Activated CD8-positive, alpha-beta T cell treated with anti-CD3 and anti-CD28 coated beads for 36 hours (primary cell): ENCODE results near the gene MACROD2. TPM values are rescaled to one million over a fixed set of nuclear protein-coding genes. Genes with fewer than 3 reads are reported as not detected.

Source experiments
- ATAC-seq: fragments of 200-7000 bp; cut with Tn5 transposase; one replicate; pipeline ENCODE4 v1.10.0; 2021; ENCODE audit warnings: mild to moderate bottlenecking, moderate library complexity
- CTCF ChIA-PET: fragments of 350-600 bp; sonication (Branson Sonifier 250); formaldehyde crosslinking; loops from one replicate; lab custom pipeline; 2021; ENCODE audit warnings: antibody characterized with exemption; lab: Charles Lee
- POLR2A ChIA-PET: fragments of 350-600 bp; sonication (Branson Sonifier 250); formaldehyde crosslinking; loops from one replicate; lab custom pipeline; 2021; ENCODE audit warnings: antibody characterized with exemption; lab: Charles Lee
- DNase-seq: peaks from one replicate; pipeline ENCODE4 v3.0.0-alpha.2; 2020
- H3K27ac Mint-ChIP-seq: one replicate; pipeline ENCODE4 v1.8.0; 2021; ENCODE audit warnings: mild to moderate bottlenecking, mixed read lengths
- H3K27me3 Mint-ChIP-seq: one replicate; pipeline ENCODE4 v1.8.0; 2021; ENCODE audit warnings: mixed read lengths
- H3K36me3 Mint-ChIP-seq: one replicate; pipeline ENCODE4 v1.8.0; 2021; ENCODE audit warnings: low read depth, mixed read lengths
- H3K4me1 Mint-ChIP-seq: one replicate; pipeline ENCODE4 v1.8.0; 2021; ENCODE audit warnings: low read depth, mixed read lengths
- H3K4me3 Mint-ChIP-seq: one replicate; pipeline ENCODE4 v1.8.0; 2021; ENCODE audit warnings: mild to moderate bottlenecking, moderate library complexity, mixed read lengths
- H3K9me3 Mint-ChIP-seq: one replicate; pipeline ENCODE4 v1.8.0; 2021; ENCODE audit warnings: mixed read lengths
- intact Hi-C: fragments of 100-400 bp; cut with micrococcal nuclease; formaldehyde crosslinking; loops from one replicate; pipeline ENCODE4 v1.10.0; 2022
- total RNA-seq, 2 experiments: library from RNA; stranded (reverse); gene quantifications; one replicate each; pipeline ENCODE4 v1.2.3, GENCODE V29; 2021
- TF ChIP-seq, protein P1 (sequence below): fragments of 200-600 bp; IDR thresholded peaks from one replicate; pipeline ENCODE4 v1.8.0; 2022; ENCODE audit warnings: antibody characterized with exemption, mild to moderate bottlenecking

The MACROD2 gene
- total RNA-seq, 2 experiments from 2014 or later: not detected

DNA sequence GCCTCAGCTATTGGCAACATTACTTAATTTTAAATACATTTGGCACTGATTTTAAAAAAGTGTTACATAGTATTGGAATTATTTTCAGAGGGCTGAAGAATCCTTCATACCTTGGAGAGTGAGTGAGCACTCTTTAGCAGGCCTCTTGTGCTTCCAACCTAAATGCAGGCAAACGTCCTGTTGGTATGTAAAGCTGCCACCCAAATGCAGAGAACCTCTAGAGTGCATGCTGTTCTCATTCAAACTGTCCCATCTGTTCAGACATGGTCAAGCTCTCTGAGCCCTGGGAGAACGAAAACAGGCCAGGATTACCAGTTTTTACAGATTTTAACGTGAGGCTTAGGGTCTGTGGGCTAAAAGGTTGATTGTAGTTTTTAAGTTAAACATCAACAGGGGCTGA, 720.1 kb downstream of the MACROD2 start:
- ChIA-PET CTCF (no interaction called here), POLR2A (no interaction called here)
- no peak for DNase-seq
- no peaks in the 10 kb centered on the region for H3K27me3 Mint-ChIP-seq
- H3K36me3 Mint-ChIP-seq: no peaks in the 10 kb centered on the region
- H3K4me3 Mint-ChIP-seq: no peak overlapping the region
- H3K9me3 Mint-ChIP-seq: peaks cover 2% of the 10 kb centered on the region
- TF ChIP-seq, protein P1, sequence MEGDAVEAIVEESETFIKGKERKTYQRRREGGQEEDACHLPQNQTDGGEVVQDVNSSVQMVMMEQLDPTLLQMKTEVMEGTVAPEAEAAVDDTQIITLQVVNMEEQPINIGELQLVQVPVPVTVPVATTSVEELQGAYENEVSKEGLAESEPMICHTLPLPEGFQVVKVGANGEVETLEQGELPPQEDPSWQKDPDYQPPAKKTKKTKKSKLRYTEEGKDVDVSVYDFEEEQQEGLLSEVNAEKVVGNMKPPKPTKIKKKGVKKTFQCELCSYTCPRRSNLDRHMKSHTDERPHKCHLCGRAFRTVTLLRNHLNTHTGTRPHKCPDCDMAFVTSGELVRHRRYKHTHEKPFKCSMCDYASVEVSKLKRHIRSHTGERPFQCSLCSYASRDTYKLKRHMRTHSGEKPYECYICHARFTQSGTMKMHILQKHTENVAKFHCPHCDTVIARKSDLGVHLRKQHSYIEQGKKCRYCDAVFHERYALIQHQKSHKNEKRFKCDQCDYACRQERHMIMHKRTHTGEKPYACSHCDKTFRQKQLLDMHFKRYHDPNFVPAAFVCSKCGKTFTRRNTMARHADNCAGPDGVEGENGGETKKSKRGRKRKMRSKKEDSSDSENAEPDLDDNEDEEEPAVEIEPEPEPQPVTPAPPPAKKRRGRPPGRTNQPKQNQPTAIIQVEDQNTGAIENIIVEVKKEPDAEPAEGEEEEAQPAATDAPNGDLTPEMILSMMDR: no peak
- H3K27ac Mint-ChIP-seq: no peak overlapping the region
- intact Hi-C loops: no loop called here
- no peak for ATAC-seq
- no peaks in the 10 kb centered on the region for H3K4me1 Mint-ChIP-seq

GRCh38 chr20:14716351-14716801, 721.1 kb downstream of the MACROD2 start:
- Mint-ChIP-seq H3K4me3 (no peak overlapping the region), H3K27me3 (no peaks in the 10 kb centered on the region), H3K36me3 (no peaks in the 10 kb centered on the region), H3K9me3 (peaks cover 2% of the 10 kb centered on the region), H3K27ac (no peak overlapping the region), H3K4me1 (no peaks in the 10 kb centered on the region)
- ATAC-seq (no peak), DNase-seq (no peak)
- ChIA-PET CTCF (no interaction called here), POLR2A (no interaction called here)
- TF ChIP-seq, protein P1: no peak
- intact Hi-C loops: no loop called here

DNA sequence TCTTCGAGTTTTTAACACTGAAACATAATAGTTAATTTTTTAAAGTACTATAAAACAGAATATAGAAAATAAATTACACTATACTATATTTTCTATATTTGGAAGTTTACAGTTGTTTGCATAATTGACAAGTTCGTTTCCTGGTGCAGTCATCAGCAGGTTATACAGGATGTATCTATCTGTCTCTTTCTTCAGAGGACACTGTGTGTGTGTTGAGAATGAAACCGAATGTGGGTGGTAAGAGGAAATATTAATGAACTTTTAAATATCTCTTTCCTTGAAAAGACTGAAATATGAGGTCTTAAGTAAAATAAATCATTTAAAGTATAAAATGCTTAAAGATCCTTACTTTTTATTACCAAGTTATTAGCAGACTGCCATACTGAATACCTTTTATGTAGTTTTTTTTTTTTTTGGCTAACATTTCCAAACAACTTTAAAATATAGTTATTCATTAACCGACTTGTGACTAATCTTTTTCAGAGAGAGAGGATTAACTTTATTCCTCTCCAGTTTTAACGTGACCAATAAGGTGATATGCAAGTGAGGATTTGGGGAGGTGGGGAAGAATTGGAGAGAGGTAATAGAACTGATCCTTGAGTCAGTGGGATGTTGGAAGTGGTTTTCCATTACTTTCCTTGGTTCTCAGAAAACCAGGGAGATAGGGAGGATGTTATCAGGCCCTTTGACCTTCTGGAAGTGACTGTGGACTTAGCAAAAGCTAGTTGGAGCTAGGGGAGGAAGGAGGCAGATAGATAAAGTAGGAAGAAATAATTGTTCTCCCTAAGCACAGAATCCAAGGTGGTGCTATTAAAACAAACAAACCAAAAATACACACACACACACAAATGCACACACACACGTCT, 722.1 kb downstream of the MACROD2 start:
- no peak for ATAC-seq
- no peaks in the 10 kb centered on the region for H3K27me3 Mint-ChIP-seq
- no peak overlapping the region for H3K4me3 Mint-ChIP-seq
- intact Hi-C loops: no loop called here
- CTCF ChIA-PET: no interaction called here
- TF ChIP-seq, protein P1: no peak
- no peaks in the 10 kb centered on the region for H3K9me3 Mint-ChIP-seq
- no peaks in the 10 kb centered on the region for H3K36me3 Mint-ChIP-seq
- POLR2A ChIA-PET: no interaction called here
- DNase-seq: no peak
- no peak overlapping the region for H3K27ac Mint-ChIP-seq
- H3K4me1 Mint-ChIP-seq: no peaks in the 10 kb centered on the region

DNA sequence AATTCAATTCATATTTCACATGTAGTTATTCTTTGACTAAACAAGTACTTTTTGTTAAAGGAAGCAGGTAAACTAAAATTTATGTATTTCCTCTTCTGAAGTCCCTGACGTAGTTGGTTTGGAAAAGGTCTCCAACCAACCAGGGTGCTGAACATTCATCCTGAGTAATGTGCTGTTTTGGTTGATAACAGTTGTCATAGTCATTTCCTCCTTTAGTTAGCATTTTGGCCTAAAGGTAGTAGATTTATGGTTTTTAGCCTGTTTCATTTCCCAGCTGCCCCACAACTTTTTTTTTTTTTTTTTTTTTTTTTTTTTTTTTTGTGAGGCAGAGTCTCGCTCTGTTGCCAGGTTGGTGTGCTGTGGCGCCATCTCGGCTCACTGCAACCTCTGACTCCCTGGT, 724.9 kb downstream of the MACROD2 start:
- Mint-ChIP-seq H3K9me3 (no peaks in the 10 kb centered on the region), H3K4me3 (no peak overlapping the region), H3K27me3 (no peaks in the 10 kb centered on the region), H3K27ac (no peak overlapping the region), H3K4me1 (no peaks in the 10 kb centered on the region), H3K36me3 (no peaks in the 10 kb centered on the region)
- intact Hi-C loops: no loop called here
- ChIA-PET CTCF (no interaction called here), POLR2A (no interaction called here)
- DNase-seq (no peak), ATAC-seq (no peak)
- TF ChIP-seq, protein P1: no peak

GRCh38 chr20:14721926-14722452, 726.7 kb downstream of the MACROD2 start:
- DNase-seq: no peak
- Mint-ChIP-seq H3K4me1 (no peaks in the 10 kb centered on the region), H3K4me3 (no peak overlapping the region), H3K9me3 (no peaks in the 10 kb centered on the region), H3K36me3 (no peaks in the 10 kb centered on the region), H3K27ac (no peak overlapping the region), H3K27me3 (no peaks in the 10 kb centered on the region)
- ChIA-PET CTCF (no interaction called here), POLR2A (no interaction called here)
- intact Hi-C loops: no loop called here
- TF ChIP-seq, protein P1: no peak
- ATAC-seq: no peak
